Glutamatergic neuron (in vitro differentiated cells): ENCODE measurements around the gene NRG3. TPM values are rescaled to one million over a fixed set of nuclear protein-coding genes. Genes with fewer than 3 reads are reported as not detected.

Source experiments
- DNase-seq: peaks from one replicate; pipeline ENCODE4 v3.0.0; 2022
- H3K27ac Mint-ChIP-seq: one replicate; pipeline ENCODE4 v1.8.0; 2020; ENCODE audit warnings: mild to moderate bottlenecking, mixed read lengths, inconsistent platforms; ENCODE audit not compliant: unreplicated experiment
- H3K27me3 Mint-ChIP-seq: one replicate; pipeline ENCODE4 v1.8.0; 2020; ENCODE audit warnings: mild to moderate bottlenecking, moderate library complexity, mixed read lengths, inconsistent platforms; ENCODE audit not compliant: unreplicated experiment
- H3K36me3 Mint-ChIP-seq: one replicate; pipeline ENCODE4 v1.8.0; 2020; ENCODE audit warnings: mild to moderate bottlenecking, mixed read lengths, inconsistent platforms; ENCODE audit not compliant: unreplicated experiment
- H3K4me1 Mint-ChIP-seq: one replicate; pipeline ENCODE4 v1.8.0; 2020; ENCODE audit warnings: mild to moderate bottlenecking, low read depth, mixed read lengths, inconsistent platforms; ENCODE audit not compliant: unreplicated experiment
- H3K4me3 Mint-ChIP-seq: one replicate; pipeline ENCODE4 v1.8.0; 2020; ENCODE audit warnings: mild to moderate bottlenecking, mixed read lengths, inconsistent platforms; ENCODE audit not compliant: unreplicated experiment
- H3K9me3 Mint-ChIP-seq: one replicate; pipeline ENCODE4 v1.8.0; 2020; ENCODE audit warnings: mild to moderate bottlenecking, moderate library complexity, mixed read lengths, inconsistent platforms; ENCODE audit not compliant: unreplicated experiment
- CTCF ChIP-seq: fragments of 200-600 bp; sonication (generic); IDR thresholded peaks from one replicate; pipeline ENCODE4 v1.5.0; 2021; ENCODE audit not compliant: partially characterized antibody, unreplicated experiment
- total RNA-seq: library from RNA; stranded (reverse); fragmentation: NEBNext Ultra II Directional; extraction: Animal tissue kit (Norgen Biotek cat#: 25700); gene quantifications from one replicate; pipeline ENCODE4 v1.2.1, GENCODE V29; 2021; ENCODE audit not compliant: unreplicated experiment

NRG3 gene
- total RNA-seq, 1 donor from 2014 or later, result 3.2 TPM

GRCh38 chr10:82020999-82021398 is 146.0 kb downstream of the NRG3 start:
- Mint-ChIP-seq H3K4me3 (no peak overlapping the region), H3K4me1 (no peaks in the 10 kb centered on the region), H3K27me3 (no peaks in the 10 kb centered on the region), H3K36me3 (no peaks in the 10 kb centered on the region), H3K27ac (no peak overlapping the region), H3K9me3 (no peaks in the 10 kb centered on the region)
- no peak for DNase-seq
- TF ChIP-seq CTCF, result no peak

GRCh38 chr10:82027711-82028110 is 152.7 kb downstream of the NRG3 start:
- no peak overlapping the region for H3K27ac Mint-ChIP-seq
- no peak for DNase-seq
- H3K36me3 Mint-ChIP-seq, result no peaks in the 10 kb centered on the region
- H3K27me3 Mint-ChIP-seq, result no peaks in the 10 kb centered on the region
- no peak overlapping the region for H3K4me3 Mint-ChIP-seq
- no peaks in the 10 kb centered on the region for H3K4me1 Mint-ChIP-seq
- H3K9me3 Mint-ChIP-seq, result no peaks in the 10 kb centered on the region
- no peak for TF ChIP-seq CTCF

GRCh38 chr10:82037076-82037475 is 162.1 kb downstream of the NRG3 start:
- no peaks in the 10 kb centered on the region for H3K27me3 Mint-ChIP-seq
- H3K9me3 Mint-ChIP-seq, result peaks cover 3% of the 10 kb centered on the region
- no peak for DNase-seq
- no peak overlapping the region for H3K27ac Mint-ChIP-seq
- no peak overlapping the region for H3K4me3 Mint-ChIP-seq
- peaks cover 2% of the 10 kb centered on the region for H3K4me1 Mint-ChIP-seq
- no peaks in the 10 kb centered on the region for H3K36me3 Mint-ChIP-seq
- TF ChIP-seq CTCF, result no peak

GRCh38 chr10:82038587-82038986 is 163.6 kb downstream of the NRG3 start:
- no peaks in the 10 kb centered on the region for H3K36me3 Mint-ChIP-seq
- H3K27me3 Mint-ChIP-seq, result no peaks in the 10 kb centered on the region
- no peak overlapping the region for H3K27ac Mint-ChIP-seq
- peaks cover 3% of the 10 kb centered on the region for H3K9me3 Mint-ChIP-seq
- TF ChIP-seq CTCF, result no peak
- peaks cover 2% of the 10 kb centered on the region for H3K4me1 Mint-ChIP-seq
- DNase-seq, result no peak
- H3K4me3 Mint-ChIP-seq, result no peak overlapping the region

GRCh38 chr10:82040336-82040735 is 165.3 kb downstream of the NRG3 start:
- no peaks in the 10 kb centered on the region for H3K9me3 Mint-ChIP-seq
- TF ChIP-seq CTCF, result no peak
- H3K27me3 Mint-ChIP-seq, result no peaks in the 10 kb centered on the region
- no peak overlapping the region for H3K27ac Mint-ChIP-seq
- H3K36me3 Mint-ChIP-seq, result no peaks in the 10 kb centered on the region
- H3K4me1 Mint-ChIP-seq, result peaks cover 2% of the 10 kb centered on the region
- no peak for DNase-seq
- H3K4me3 Mint-ChIP-seq, result no peak overlapping the region
